Astrocyte (in vitro differentiated cells and primary cell): ENCODE results near the gene LGR6. TPM values are rescaled to one million over a fixed set of nuclear protein-coding genes. Genes with fewer than 3 reads are reported as not detected.

Source experiments
- DNase-seq: peaks from one replicate; pipeline ENCODE4 v3.0.0-alpha.2; 2010; ENCODE audit warnings: low read depth
- FAIRE-seq: peaks from 2 replicates; lab custom pipeline; 2011; peaks lifted over from hg19 to GRCh38; lab: Jason Lieb, UNC
- H2AFZ ChIP-seq: 2 replicates; pipeline ENCODE4 v1.6.0; 2012; ENCODE audit warnings: low read depth, low read length, inconsistent platforms
- H3K27ac ChIP-seq: 2 replicates; pipeline ENCODE4 v1.5.1; 2011; ENCODE audit warnings: low read depth, low read length, inconsistent platforms
- H3K27me3 ChIP-seq: 2 replicates; pipeline ENCODE4 v1.6.0; 2011; ENCODE audit warnings: low read length, inconsistent platforms; ENCODE audit not compliant: insufficient read depth
- H3K36me3 ChIP-seq: 2 replicates; pipeline ENCODE4 v1.5.1; 2011; ENCODE audit warnings: low read length, inconsistent platforms; ENCODE audit not compliant: insufficient read depth
- H3K4me1 ChIP-seq: 2 replicates; pipeline ENCODE4 v1.5.1; 2011; ENCODE audit warnings: low read length, inconsistent platforms; ENCODE audit not compliant: insufficient read depth
- H3K4me2 ChIP-seq: 2 replicates; pipeline ENCODE4 v1.6.0; 2012; ENCODE audit warnings: low read length, inconsistent platforms
- H3K4me3 ChIP-seq: 2 replicates; pipeline ENCODE4 v1.5.1; 2011; ENCODE audit warnings: low read depth, mild to moderate bottlenecking, low read length, inconsistent platforms; ENCODE audit not compliant: insufficient read depth
- H3K79me2 ChIP-seq: 2 replicates; pipeline ENCODE4 v1.6.0; 2012; ENCODE audit warnings: mild to moderate bottlenecking, low read length, inconsistent platforms; ENCODE audit not compliant: insufficient read depth
- H3K9ac ChIP-seq: 2 replicates; pipeline ENCODE4 v1.6.0; 2012; ENCODE audit warnings: mild to moderate bottlenecking, low read length, inconsistent platforms
- H3K9me3 ChIP-seq: 2 replicates; pipeline ENCODE4 v1.5.1; 2012; ENCODE audit warnings: low read depth, mild to moderate bottlenecking, low read length, inconsistent platforms; ENCODE audit not compliant: insufficient read depth
- H4K20me1 ChIP-seq: 2 replicates; pipeline ENCODE4 v1.6.0; 2012; ENCODE audit warnings: low read length, inconsistent platforms; ENCODE audit not compliant: insufficient read depth
- H3K27ac Mint-ChIP-seq: one replicate; pipeline ENCODE4 v1.8.0; 2021; ENCODE audit warnings: mild to moderate bottlenecking, mixed read lengths; ENCODE audit not compliant: unreplicated experiment
- H3K27me3 Mint-ChIP-seq: one replicate; pipeline ENCODE4 v1.8.0; 2021; ENCODE audit warnings: low read depth, mixed read lengths; ENCODE audit not compliant: unreplicated experiment
- H3K36me3 Mint-ChIP-seq: one replicate; pipeline ENCODE4 v1.8.0; 2021; ENCODE audit warnings: low read depth, mixed read lengths; ENCODE audit not compliant: unreplicated experiment
- H3K4me1 Mint-ChIP-seq: one replicate; pipeline ENCODE4 v1.8.0; 2021; ENCODE audit warnings: low read depth, mixed read lengths; ENCODE audit not compliant: unreplicated experiment
- H3K4me3 Mint-ChIP-seq: one replicate; pipeline ENCODE4 v1.8.0; 2021; ENCODE audit warnings: mild to moderate bottlenecking, moderate library complexity, mixed read lengths; ENCODE audit not compliant: unreplicated experiment
- H3K9me3 Mint-ChIP-seq: one replicate; pipeline ENCODE4 v1.8.0; 2021; ENCODE audit warnings: mild to moderate bottlenecking, mixed read lengths; ENCODE audit not compliant: unreplicated experiment
- CTCF ChIP-seq: IDR thresholded peaks from 2 replicates; pipeline ENCODE4 v1.5.1; 2011; ENCODE audit warnings: low read depth, mild to moderate bottlenecking, inconsistent platforms, low read length, moderate library complexity; ENCODE audit not compliant: insufficient read depth
- EZH2 ChIP-seq: IDR thresholded peaks from 2 replicates; pipeline ENCODE4 v1.6.1; 2012; ENCODE audit warnings: mild to moderate bottlenecking, low read length, inconsistent platforms; ENCODE audit not compliant: insufficient read depth
- total RNA-seq: library from RNA; stranded (reverse); gene quantifications from 2 replicates; pipeline ENCODE4 v1.2.1, GENCODE V29; 2021

Gene LGR6
- total RNA-seq, 1 donor from 2014 or later = 0.27 TPM

- H3K4me1 ChIP-seq = peaks cover 15% of the 10 kb centered on the region
- Mint-ChIP-seq H3K27me3 (peaks cover 37% of the 10 kb centered on the region), H3K27ac (no peak overlapping the region), H3K36me3 (no peaks in the 10 kb centered on the region), H3K4me3 (no peak overlapping the region), H3K4me1 (peaks cover 13% of the 10 kb centered on the region), H3K9me3 (peaks cover 4% of the 10 kb centered on the region)
- H3K9me3 ChIP-seq = no peaks in the 10 kb centered on the region
- no peak for DNase-seq
- H2AFZ ChIP-seq = no peak overlapping the region
- no peak overlapping the region for H3K9ac ChIP-seq
- no peaks in the 10 kb centered on the region for H3K79me2 ChIP-seq
- H3K36me3 ChIP-seq = no peaks in the 10 kb centered on the region
- no peak overlapping the region for H3K27ac ChIP-seq
- H3K27me3 ChIP-seq = peaks cover 15% of the 10 kb centered on the region
- TF ChIP-seq CTCF (no peak), EZH2 (no peak)
- no peak overlapping the region for H3K4me3 ChIP-seq
- H4K20me1 ChIP-seq = no peaks in the 10 kb centered on the region
- FAIRE-seq = no peak
- H3K4me2 ChIP-seq = no peak overlapping the region
These were observed 47.4 kb downstream of the LGR6 start for GRCh38 chr1:202240956-202241355.

GRCh38 chr1:202241376-202242079 lies 47.9 kb downstream of the LGR6 start:
- H3K36me3 ChIP-seq = no peaks in the 10 kb centered on the region
- H3K4me3 ChIP-seq = no peak overlapping the region
- no peak overlapping the region for H3K27ac ChIP-seq
- no peaks in the 10 kb centered on the region for H3K9me3 ChIP-seq
- no peak for TF ChIP-seq EZH2
- TF ChIP-seq CTCF = no peak
- Mint-ChIP-seq H3K27ac (no peak overlapping the region), H3K9me3 (peaks cover 4% of the 10 kb centered on the region), H3K4me3 (no peak overlapping the region), H3K36me3 (no peaks in the 10 kb centered on the region), H3K27me3 (peaks cover 37% of the 10 kb centered on the region), H3K4me1 (peaks cover 7% of the 10 kb centered on the region)
- H3K4me2 ChIP-seq = no peak overlapping the region
- no peaks in the 10 kb centered on the region for H3K79me2 ChIP-seq
- H2AFZ ChIP-seq = no peak overlapping the region
- no peak for DNase-seq
- H3K27me3 ChIP-seq = peaks cover 15% of the 10 kb centered on the region
- peaks cover 9% of the 10 kb centered on the region for H3K4me1 ChIP-seq
- no peak overlapping the region for H3K9ac ChIP-seq
- no peaks in the 10 kb centered on the region for H4K20me1 ChIP-seq
- FAIRE-seq = no peak

- no peak overlapping the region for H3K27ac Mint-ChIP-seq
- DNase-seq (no peak), FAIRE-seq (no peak)
- Histone ChIP-seq H3K4me3 (no peak overlapping the region), H3K4me1 (peaks cover 5% of the 10 kb centered on the region), H3K36me3 (no peaks in the 10 kb centered on the region), H4K20me1 (no peaks in the 10 kb centered on the region), H3K27me3 (peaks cover 19% of the 10 kb centered on the region), H2AFZ (no peak overlapping the region), H3K9me3 (no peaks in the 10 kb centered on the region), H3K79me2 (no peaks in the 10 kb centered on the region), H3K27ac (no peak overlapping the region), H3K4me2 (no peak overlapping the region), H3K9ac (no peak overlapping the region)
- peaks cover 37% of the 10 kb centered on the region for H3K27me3 Mint-ChIP-seq
- TF ChIP-seq EZH2 (no peak), CTCF (no peak)
- peaks cover 4% of the 10 kb centered on the region for H3K9me3 Mint-ChIP-seq
- H3K4me1 Mint-ChIP-seq = peaks cover 3% of the 10 kb centered on the region
- no peak overlapping the region for H3K4me3 Mint-ChIP-seq
- H3K36me3 Mint-ChIP-seq = no peaks in the 10 kb centered on the region
These were observed 48.5 kb downstream of the LGR6 start for GRCh38 chr1:202242080-202242419.
